Activated CD4-positive, alpha-beta T cell treated with anti-CD3 and anti-CD28 coated beads, Interleukin-2, amount 50 U/mL, for 1 hour (primary cell): ENCODE measurements around the gene DCTN2.
"Not testable (repeated sequence)": the region's sequence is repeated elsewhere in the genome, so short reads cannot be mapped to it uniquely, and the experiment has no call there.

Source experiments
- DNase-seq: peaks from one replicate; pipeline ENCODE4 v3.0.0-alpha.2; 2020

Gene DCTN2

DNA sequence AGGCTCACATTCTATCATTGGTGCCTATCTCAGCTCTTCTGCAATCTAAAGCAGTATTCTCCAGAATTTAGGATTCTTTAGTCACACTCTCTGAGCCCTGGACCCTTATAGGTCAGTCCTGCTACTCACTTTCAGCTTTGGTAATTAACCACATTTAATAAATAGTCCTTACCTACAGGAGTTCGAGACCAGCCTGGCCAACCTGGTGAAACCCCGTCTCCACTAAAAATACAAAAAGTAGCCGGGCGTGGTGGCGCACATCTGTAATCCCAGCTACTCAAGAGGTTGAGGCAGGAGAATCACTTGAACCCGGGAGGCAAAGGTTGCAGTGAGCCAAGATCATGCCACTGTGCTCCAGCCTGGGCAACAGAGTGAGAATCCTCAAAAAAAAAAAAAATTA lies 33.3 kb downstream of the DCTN2 start:
- not testable (repeated sequence) for DNase-seq

DNA sequence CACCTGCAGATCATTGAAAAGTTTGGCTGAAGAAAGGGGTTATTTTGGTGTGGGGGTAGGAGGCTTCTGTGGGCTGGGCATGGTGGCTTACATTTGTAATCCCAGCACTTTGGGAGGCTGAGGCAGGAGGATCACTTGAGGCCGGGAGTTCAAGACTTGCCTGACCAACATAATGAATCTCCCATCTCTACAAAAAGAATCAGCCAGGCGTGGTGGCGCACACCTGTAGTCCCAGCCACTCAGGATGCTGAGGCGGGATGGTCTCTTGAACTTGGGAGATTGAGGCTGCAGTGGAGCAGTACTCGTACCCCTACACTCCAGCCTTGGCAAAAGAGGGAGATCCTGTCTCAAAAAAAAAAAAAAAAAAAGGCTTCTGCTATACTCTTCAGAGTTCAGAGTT lies 33.7 kb downstream of the DCTN2 start:
- DNase-seq, result no peak

DNA sequence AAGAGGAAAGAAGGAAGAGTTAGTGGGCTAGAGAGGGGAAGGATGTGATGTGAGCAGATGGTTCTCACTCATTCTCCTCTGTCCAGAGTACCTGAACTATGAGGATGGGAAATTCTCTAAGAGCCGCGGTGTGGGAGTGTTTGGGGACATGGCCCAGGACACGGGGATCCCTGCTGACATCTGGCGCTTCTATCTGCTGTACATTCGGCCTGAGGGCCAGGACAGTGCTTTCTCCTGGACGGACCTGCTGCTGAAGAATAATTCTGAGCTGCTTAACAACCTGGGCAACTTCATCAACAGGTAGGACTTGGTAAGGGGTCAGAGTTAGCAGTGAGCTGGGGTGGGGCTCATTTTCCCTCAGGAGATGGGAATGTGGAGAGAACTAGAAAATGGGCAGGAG lies 34.3 kb downstream of the DCTN2 start:
- no peak for DNase-seq

DNA sequence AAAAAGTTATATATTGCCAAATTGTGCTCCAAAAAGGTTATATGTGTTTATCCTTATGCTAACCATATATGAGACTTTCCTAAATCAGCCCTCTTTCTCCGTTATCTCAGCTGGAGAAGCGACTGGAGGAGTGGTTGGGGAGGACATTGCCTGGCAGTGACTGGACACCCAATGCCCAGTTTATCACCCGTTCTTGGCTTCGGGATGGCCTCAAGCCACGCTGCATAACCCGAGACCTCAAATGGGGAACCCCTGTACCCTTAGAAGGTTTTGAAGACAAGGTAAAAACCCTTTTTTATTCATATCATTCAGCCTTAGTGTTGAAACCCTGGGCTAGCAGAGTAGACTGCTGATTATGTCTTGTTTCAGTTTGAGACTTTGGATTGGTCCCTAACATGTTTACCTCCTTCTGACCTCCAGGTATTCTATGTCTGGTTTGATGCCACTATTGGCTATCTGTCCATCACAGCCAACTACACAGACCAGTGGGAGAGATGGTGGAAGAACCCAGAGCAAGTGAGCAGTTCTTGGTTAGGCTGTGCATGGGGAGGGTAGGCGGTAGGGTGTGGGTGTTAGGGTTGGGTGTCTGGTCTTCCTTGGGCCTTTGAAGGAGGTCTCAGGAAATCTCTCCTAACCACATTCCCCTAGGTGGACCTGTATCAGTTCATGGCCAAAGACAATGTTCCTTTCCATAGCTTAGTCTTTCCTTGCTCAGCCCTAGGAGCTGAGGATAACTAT lies 35.2 kb downstream of the DCTN2 start:
- DNase-seq, result no peak

DNA sequence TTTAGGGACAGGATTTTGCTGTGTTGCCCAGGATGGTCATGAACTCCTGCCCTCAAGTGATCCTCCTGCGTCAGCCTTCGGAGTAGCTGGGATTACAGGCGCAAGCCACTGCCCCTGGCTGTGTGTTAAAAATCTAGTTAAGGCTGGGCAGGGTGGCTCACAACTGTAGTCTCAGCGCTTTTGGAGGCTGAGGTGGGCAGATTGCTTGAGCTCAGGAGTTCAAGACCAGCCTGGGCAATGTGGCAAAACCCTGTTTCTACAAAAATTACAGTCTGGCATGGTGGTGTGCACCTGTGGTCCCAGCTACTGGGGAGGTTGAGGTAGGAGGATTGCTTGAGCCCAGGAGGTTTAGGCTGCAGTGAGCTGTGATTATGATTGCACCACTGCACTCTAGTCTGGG lies 35.8 kb downstream of the DCTN2 start:
- no peak for DNase-seq

DNA sequence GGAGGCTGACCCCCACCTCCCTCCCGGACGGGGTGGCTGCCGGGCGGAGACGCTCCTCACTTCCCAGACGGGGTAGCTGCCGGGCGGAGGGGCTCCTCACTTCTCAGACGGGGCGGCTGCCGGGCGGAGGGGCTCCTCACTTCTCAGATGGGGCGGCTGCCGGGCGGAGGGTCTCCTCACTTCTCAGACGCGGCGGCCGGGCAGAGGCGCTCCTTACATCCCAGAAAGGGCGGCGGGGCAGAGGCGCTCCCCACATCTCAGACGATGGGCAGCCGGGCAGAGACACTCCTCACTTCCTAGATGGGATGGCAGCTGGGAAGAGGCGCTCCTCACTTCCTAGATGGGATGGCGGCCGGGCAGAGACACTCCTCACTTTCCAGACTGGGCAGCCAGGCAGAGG lies 39.2 kb downstream of the DCTN2 start:
- DNase-seq, result not testable (repeated sequence)

DNA sequence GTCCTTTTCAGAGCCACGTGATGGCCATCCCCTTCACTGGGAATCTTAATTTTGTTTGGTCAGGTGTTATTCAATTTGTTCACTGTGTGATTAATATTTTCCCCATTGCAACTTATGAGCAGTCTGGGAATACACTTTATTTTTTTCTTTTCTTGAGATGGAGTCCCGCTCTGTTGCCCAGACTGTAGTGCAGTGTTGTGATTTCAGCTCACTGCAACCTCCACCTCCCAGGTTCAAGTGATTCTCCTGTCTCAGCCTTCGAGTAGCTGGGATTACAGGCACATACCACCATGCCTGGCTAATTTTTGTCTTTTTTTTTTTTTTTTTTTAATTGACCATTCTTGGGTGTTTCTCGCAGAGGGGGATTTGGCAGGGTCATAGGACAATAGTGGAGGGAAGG lies 40.5 kb downstream of the DCTN2 start:
- DNase-seq, result not testable (repeated sequence)

DNA sequence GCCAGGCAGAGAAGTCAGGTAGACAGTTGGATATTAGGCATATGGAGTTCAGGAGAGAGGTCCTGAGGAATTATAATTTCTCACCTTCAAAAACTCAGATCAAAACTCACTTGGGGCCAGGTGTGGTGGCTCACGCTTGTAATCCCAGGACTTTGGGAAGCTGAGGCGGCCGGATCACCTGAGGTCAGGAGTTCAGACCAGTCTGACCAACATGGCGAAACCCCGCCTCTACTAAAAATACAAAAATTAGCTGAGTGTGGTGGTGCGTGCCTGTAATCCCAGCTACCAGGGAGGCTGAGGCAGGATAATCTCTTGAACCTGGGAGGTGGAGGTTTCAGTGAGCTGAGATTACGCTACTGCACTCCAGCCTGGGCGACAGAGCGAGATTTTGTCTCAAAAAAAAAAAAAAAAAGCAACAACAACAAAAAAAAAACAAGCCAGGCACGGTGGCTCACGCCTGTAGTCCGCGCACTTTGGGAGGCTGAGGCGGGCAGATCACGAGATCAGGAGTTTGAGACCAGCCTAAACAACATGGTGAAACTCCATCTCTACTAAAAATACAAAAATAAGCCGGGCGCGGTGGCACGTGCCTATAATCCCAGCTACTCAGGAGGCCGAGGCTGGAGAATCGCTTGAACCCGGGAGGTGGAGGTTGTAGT lies 44.6 kb downstream of the DCTN2 start:
- not testable (repeated sequence) for DNase-seq

DNA sequence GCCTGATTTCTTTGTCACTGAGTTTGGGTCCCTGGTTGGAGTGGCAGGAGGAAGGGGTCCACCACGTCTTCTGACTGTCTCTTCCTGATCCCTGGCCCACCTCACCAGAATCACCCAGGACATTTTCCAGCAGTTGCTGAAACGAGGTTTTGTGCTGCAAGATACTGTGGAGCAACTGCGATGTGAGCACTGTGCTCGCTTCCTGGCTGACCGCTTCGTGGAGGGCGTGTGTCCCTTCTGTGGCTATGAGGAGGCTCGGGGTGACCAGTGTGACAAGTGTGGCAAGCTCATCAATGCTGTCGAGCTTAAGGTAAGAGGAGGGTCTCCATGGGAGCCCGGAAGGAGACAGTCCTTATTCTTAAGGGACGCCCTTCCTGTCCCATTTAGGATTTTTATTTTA lies 46.8 kb downstream of the DCTN2 start:
- DNase-seq, result no peak

DNA sequence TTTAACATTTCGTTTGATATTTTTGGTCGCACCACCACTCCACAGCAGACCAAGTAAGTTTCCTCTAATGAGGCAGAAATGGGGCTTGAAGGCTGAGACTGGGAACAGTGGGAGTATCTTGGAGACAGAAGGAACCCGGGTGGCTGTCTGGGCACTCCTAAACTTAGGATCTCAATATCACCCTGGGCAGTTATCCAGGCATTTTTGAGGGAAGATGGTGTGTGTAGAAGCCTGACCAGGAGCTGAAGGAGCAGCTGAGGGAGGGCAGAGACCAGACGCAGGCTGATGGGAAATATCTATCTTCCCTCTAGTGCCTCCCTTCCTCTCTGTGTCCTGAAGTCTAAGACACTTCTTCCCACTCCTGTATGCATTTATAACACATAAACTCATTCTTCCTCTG lies 48.4 kb downstream of the DCTN2 start:
- DNase-seq, result no peak

DNA sequence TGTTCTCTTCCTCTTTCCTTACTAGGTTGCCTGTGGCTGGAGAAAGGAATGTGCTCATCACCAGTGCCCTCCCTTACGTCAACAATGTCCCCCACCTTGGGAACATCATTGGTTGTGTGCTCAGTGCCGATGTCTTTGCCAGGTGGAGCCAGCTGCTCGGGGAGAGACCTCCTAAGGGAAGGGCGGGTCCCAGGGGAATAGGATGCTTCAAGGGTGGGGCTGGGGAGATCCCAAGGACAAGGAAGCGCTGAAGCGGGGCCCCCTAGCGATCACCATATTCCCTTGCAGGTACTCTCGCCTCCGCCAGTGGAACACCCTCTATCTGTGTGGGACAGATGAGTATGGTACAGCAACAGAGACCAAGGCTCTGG lies 48.9 kb downstream of the DCTN2 start:
- DNase-seq, result no peak

DNA sequence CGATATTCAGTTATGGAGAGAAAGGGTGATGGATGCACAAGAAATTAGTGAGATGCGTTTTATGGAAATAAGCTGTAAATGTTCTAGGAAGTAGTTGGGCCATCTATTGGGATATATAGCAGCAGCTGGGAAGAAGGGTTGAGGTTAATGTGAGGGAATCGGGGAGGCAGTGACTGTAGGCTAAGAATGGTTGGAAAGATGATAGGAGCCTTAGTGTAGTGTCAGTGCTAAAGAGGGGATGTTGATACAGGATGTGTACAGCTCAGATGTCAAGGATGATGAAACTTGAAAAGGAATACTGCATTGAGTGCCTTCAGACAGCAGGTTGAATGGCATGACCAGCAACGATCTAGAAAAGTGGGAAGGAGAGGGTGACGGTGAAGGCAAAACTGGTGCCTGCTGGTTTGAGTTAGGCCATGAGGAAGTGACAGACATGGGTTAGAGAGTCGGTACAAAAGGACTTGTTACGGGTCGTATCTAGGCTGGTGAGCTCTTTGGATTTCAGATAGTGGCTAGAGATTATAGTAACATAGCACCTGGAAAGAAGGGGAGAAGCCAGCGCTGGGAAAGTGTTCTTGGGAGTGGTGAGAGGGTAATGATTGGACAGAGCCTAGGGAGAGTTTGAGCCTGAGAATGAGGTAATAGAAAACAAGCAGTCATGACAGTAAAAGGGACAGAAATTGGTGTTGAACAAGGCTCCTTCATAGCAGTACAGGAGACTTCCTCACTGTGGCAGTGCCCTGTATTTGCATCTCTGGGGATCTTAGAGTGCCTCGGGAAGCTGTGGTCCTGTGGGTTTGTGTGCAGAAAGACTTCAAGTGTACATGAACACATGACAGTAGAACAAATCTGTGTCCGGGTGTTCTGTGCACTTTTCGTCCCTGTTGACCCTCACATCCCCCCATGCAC lies 49.5 kb downstream of the DCTN2 start:
- DNase-seq, result no peak

DNA sequence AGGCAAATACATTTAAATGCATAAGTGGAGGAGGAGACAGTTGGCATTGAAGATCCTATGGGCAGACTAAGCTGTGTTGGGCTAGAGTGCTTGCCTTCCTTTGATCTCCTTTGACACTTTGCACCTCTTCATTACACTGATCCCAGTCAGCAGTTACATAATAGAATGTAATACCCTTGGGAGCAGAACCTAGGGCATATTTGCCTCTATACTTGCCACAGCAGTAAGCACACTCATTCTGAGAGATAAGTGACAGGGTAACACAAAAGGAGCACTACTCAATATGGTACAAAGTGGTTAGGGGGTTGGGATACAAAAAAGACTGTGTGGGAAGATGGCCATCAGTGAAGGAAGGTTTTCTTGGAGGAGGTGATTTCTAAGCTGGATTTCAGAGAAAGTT lies 50.2 kb downstream of the DCTN2 start:
- DNase-seq, result no peak

DNA sequence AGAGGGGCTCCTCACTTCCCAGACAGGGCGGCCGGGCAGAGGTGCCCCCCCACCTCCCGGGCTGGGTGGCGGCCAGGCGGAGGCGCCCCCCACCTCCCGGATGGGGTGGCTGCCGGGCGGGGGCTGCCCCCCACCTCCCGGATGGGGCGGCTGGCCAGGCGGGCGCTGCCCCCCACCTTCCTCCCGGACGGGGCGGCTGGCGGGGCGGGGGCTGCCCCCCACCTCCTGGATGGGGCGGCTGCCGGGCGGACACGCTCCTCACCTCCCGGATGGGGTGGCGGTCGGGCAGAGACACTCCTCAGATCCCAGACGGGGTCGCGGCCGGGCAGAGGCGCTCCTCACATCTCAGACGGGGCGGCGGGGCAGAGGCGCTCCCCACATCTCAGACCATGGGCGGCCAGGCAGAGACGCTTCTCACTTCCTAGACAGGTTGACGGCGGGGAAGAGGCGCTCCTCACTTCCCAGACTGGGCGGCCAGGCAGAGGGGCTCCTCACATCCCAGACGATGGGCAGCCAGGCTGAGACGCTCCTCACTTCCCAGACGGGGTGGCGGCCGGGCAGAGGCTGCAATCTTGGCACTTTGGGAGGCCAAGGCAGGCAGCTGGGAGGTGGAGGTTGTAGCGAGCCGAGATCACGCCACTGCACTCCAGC lies 51.8 kb downstream of the DCTN2 start:
- DNase-seq, result not testable (repeated sequence)

DNA sequence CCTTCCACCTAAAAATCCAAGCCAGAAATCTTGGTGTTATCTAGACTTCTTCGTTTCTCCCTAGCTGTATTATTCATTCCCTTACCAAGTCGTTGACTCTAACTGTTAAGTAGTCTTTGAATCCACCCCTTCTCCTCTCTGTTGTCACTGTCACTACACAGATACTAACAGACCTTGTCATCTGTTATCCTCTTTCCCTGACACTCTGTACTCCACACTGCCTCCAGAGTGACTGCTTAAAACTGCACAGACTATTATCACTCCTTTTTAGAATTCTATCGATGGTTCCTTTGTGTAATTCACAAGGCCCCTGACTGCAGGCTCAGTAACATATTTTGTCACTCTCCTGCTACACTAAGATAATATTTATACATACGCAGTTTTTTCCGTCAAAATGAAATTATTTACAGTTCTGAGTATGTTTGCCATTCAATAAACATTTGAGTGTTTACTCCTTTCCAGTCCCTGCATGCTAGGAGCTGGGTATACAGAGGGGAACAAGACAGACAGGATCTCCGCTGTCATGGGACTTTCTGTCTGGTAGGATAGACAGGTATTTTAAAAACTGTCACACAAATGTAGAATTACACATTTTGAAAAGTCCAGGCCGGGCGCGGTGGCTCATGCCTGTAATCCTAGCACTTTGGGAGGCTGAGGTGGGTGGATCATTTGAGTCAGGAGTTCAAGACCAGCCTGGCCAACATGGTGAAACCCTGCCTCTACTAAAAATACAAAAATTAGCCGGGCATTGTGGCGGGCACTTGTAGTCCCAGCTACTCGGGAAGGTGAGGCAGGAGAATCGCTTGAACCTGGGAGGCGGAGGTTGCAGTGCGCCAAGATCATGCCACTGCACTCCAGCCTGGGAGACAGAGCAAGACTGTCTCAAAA lies 55.4 kb downstream of the DCTN2 start:
- DNase-seq, result no peak

DNA sequence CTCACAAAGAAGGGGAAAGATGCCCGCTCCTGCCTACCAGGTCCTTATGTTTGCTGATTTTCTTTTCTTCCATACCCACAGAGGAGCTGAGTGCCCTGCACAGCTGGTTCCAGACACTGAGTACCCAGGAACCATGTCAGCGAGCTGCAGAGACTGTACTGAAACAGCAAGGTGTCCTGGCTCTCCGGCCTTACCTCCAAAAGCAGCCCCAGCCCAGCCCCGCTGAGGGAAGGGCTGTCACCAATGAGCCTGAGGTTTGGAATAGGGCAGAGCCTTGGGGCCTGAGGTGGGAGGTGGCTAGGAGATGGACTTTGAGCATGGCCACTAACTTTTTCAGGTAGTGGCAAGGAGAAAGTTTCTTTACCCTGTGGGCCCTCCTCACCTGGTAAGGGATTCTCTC lies 56.9 kb downstream of the DCTN2 start:
- no peak for DNase-seq

DNA sequence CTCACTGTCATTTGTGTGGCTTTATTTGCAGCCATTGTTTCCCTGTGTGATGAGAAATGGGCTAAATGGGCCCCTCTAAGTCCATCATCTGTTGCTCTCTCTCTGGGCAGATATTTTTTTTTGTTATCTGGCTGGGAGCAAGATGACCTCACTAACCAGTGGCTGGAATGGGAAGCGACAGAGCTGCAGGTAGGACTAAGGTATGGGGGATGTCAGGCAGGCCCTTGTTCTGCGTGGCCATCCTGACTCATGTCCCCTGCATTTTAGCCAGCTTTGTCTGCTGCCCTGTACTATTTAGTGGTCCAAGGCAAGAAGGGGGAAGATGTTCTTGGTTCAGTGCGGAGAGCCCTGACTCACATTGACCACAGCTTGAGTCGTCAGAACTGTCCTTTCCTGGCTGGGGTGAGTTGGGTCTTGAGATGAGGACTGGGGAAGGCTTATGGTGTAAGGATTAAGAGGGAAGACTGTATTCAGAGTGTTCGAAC lies 57.8 kb downstream of the DCTN2 start:
- no peak for DNase-seq

DNA sequence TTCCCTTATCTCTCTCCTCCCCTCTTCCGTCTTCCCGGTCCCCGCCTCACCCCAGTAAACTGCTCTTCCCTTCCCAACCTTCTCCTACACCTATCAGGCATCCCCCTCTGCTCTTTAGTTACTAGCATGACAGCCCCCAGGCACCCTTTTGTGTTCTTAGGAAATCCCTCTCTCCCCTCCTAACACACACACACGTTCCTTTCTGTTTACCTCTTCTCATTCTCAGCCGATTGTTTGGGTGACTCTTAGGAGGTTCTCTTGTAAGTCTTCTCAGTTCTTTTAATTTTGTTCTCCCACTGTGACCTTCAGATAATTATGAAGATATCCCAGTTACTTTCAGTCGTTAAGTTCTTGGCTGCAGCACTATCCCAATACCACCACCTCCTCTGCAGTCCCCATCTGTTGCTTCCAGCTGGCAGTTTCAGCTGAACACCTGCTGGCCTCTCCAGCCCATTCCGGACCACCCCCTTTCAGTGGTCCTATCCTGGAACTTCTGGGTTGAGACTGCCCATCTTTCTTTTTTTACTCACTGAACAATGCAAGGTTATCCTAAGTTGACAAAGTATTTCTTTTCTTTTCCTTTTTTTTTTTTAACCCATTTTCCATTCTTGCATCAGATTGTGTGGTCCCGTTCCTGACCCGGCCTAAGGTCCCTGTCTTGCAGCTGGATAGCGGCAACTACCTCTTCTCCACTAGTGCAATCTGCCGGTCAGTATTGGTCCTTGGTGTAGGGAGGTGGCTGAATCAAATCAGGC lies 58.4 kb downstream of the DCTN2 start:
- no peak for DNase-seq

DNA sequence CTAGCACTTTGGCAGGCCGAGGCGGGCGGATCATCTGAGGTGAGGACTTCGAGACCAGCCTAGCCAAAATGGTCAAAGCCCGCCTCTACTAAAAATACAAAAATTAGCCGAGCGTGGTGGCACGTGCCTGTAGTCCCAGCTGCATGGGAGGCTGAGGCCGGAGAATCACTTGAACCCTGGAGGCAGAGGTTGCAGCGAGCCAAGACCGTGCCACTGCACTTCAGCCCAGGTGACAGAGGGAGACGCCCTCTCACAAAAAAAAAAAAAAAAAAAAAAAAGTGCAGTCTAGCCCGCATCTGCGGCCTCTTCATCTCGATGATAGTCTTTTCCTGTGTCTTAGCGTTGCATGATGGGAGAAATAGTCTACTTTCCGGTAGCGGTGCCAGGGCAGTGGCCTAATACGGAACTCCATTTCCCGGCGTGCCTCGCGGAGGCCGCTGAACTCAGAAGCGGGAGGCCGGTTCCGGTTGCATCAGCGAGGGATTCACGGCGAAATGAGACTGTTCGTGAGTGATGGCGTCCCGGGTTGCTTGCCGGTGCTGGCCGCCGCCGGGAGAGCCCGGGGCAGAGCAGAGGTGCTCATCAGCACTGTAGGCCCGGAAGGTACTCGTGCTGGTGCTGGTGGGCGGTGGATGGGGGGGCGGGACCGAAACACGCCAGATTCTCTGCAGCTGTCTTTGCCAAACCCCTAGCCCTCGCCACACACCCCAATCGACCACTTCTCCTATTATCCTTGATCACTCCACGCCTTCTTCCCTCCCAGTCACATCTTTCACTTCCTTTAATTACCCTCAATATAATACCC lies 59.2 kb downstream of the DCTN2 start, which contains the start of gene MARS1:
TSS of gene MARS1 (plus strand) at position 472 of the 805 bp plus-strand sequence. CDS start at position 495, 23 bp downstream.
- peak; percentile 89 for DNase-seq

DNA sequence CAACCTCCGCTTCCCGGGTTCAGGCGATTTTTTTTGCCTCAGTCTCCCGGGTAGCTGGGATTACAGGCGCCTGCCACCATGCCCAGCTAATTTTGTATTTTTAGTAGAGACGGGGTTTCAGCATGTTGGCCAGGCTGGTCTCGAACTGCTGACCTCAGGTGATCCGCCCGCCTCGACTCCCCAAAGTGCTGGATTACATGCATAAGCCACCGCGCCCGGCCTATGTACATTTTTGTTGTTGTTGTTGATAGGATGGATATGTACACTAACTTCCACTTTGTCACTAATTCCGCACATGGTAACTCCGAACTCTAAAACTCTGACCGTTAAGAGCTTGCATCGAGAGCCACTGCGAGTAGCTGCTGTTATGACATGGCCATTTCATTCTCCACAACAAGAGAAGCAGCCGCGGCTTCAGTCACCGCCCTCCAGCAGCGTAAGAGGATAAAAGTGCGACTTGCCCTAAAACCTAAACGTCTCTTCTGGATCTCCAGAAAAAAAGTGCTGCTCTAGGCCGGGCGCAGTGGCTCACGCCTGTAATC lies 59.9 kb downstream of the DCTN2 start:
- DNase-seq, result no peak
